Lower leg skin (tissue), 3 donors: ENCODE results near the gene DIABLO.

Experiments used
- POLR2A ChIP-seq, 2 donors: fragments of 450-650 bp; IDR thresholded peaks; one replicate each; pipeline ENCODE4 v1.6.1; 2016 to 2017; ENCODE audit warnings: antibody characterized with exemption in 2 of 2, mild to moderate bottlenecking in 1 of 2, moderate library complexity in 1 of 2
- TF ChIP-seq, protein P1 (sequence below), 3 donors: fragments of 450-650 bp; IDR thresholded peaks; one replicate each; pipeline ENCODE4 v1.5.1; 2016; ENCODE audit warnings: antibody characterized with exemption in 3 of 3, mild to moderate bottlenecking in 3 of 3, moderate library complexity in 2 of 3

DNA sequence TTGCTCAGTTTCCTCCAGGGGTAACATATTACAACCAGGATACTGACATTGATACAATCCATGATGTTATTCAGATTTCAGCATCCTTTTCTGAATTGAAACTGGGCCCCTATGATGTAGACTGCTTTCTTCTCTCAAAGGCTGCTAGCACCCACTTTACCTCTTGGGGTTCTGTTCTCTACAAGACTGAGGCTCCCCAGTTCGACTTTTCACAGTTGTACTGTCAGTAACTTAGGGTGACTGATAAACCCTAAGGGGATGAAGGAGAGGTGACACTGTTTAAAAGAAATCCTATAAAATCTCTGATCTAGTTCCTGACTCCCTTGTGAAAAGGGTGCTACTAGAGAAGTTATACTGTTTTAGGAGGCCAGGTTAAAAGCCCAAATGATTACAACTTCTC is 39.6 kb upstream of the DIABLO start:
- TF ChIP-seq, protein P1, sequence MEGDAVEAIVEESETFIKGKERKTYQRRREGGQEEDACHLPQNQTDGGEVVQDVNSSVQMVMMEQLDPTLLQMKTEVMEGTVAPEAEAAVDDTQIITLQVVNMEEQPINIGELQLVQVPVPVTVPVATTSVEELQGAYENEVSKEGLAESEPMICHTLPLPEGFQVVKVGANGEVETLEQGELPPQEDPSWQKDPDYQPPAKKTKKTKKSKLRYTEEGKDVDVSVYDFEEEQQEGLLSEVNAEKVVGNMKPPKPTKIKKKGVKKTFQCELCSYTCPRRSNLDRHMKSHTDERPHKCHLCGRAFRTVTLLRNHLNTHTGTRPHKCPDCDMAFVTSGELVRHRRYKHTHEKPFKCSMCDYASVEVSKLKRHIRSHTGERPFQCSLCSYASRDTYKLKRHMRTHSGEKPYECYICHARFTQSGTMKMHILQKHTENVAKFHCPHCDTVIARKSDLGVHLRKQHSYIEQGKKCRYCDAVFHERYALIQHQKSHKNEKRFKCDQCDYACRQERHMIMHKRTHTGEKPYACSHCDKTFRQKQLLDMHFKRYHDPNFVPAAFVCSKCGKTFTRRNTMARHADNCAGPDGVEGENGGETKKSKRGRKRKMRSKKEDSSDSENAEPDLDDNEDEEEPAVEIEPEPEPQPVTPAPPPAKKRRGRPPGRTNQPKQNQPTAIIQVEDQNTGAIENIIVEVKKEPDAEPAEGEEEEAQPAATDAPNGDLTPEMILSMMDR (IDR thresholded peaks at IDR 0.05) = no peak
- TF ChIP-seq POLR2A (IDR thresholded peaks at IDR 0.05) = no peak
